Psoas muscle (tissue), 8 donors: ENCODE results near the gene MAML2. TPM values are rescaled to one million over a fixed set of nuclear protein-coding genes. Genes with fewer than 3 reads are reported as not detected.

Source experiments
- ATAC-seq, 4 donors: fragments of 200-7000 bp; cut with Tn5 transposase; one replicate each; pipeline ENCODE4 v1.9.1; 2020; ENCODE audit warnings: moderate library complexity in 3 of 4, mild to moderate bottlenecking in 2 of 4
- DNase-seq, 2 donors: peaks; one replicate each; pipeline ENCODE4 v3.0.0-alpha.2; 2020
- H3K27ac ChIP-seq: fragments of 200-600 bp; one replicate; pipeline ENCODE4 v1.8.0; 2022
- H3K27me3 ChIP-seq, 3 donors: fragments of 200-600 bp in 1 of 3; one replicate each; pipeline versions ENCODE4 v1.6.1 to v1.8.0; 2013 to 2022; ENCODE audit warnings: low read length in 2 of 3, mild to moderate bottlenecking in 2 of 3, moderate library complexity in 1 of 3; ENCODE audit not compliant: insufficient read depth in 3 of 3
- H3K36me3 ChIP-seq, 2 donors: fragments of 200-600 bp in 1 of 2; one replicate each; pipeline versions ENCODE4 v1.6.1 to v1.8.0; 2013 to 2022; ENCODE audit warnings: low read depth in 1 of 2, mild to moderate bottlenecking in 1 of 2, moderate library complexity in 1 of 2; ENCODE audit not compliant: insufficient read depth in 1 of 2
- H3K4me1 ChIP-seq: fragments of 200-600 bp; one replicate; pipeline ENCODE4 v1.8.0; 2022
- H3K4me3 ChIP-seq: fragments of 200-600 bp; one replicate; pipeline ENCODE4 v1.8.0; 2022; ENCODE audit warnings: mild to moderate bottlenecking
- H3K9me3 ChIP-seq: fragments of 200-600 bp; one replicate; pipeline ENCODE4 v1.8.0; 2022
- WGBS, 3 donors: extraction: QIAGEN DNeasy Blood & Tissue Kit; methylation state at CpG; one replicate each; pipeline versions ENCODE4 v1.1.6 to v1.1.7; 2013; 5-methylcytosine and 5-hydroxymethylcytosine counted together
- intact Hi-C, 2 donors: fragments of 100-400 bp; cut with DNase I; formaldehyde crosslinking; loops; one replicate each; pipeline versions ENCODE4 v1.11.0 to v1.14.2; 2022
- polyA plus RNA-seq, 3 donors: library from polyadenylated mRNA; stranded (reverse); fragments of 200-250 nt; gene quantifications; one replicate each; pipeline ENCODE4 v1.2.3, GENCODE V29; 2013
- total RNA-seq, 4 donors: library from RNA; stranded (reverse); fragmentation: NEBNext Ultra II Directional in 2 of 4; extraction: Animal tissue kit (Norgen Biotek cat#: 25700) in 2 of 4; gene quantifications; one replicate each; pipeline versions ENCODE4 v1.2.1 to v1.2.4, GENCODE V29; 2021 to 2023
- TF ChIP-seq, protein P1 (sequence below): fragments of 200-600 bp; IDR thresholded peaks from one replicate; pipeline ENCODE4 v1.8.0; 2022; ENCODE audit warnings: antibody characterized with exemption
- donor health status: healthy with polysubstance abuse.
- donor health status: DM: no; HTN: no; CAD: no; lungs with moderate emphysema.
- donor health status: Bipolar disorder and iron deficiency.
- donor health status: healthy.
- donor health status: DM: yes; HTN: yes; CAD: no.
- donor health status: DM: no; HTN: no; CAD: no.
- donor health status: DM: no; HTN: no; CAD: no.
- donor health status: DM: yes; HTN: yes; CAD: no.

The MAML2 gene
- total and polyA plus RNA-seq, 7 donors, result 0.39 to 3.7 (median 1.5) TPM

DNA sequence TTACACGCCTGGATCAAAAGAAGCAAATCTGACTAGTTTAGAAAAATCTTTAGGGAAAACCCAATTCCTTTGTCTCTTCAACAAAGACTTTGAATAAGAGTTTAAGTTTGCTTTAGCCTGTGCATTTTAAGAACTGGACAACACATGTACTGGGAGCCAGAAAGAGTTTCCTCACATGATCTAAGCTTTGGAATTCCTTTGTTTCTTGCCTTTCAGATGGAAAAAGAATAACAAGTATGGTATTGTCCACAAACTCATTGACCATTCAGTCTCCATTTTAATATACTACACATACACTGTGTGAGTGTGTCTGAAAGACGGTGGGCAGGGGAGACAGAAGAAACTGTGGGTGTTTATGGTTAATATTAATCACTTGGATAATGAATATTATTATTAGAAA is 205.6 kb downstream of the MAML2 start:
- ATAC-seq, result no peak
- Histone ChIP-seq H3K27ac (no peak overlapping the region), H3K4me1 (peaks cover 9% of the 10 kb centered on the region), H3K9me3 (no peaks in the 10 kb centered on the region), H3K4me3 (no peak overlapping the region), H3K27me3 (no peaks in the 10 kb centered on the region), H3K36me3 (no peaks in the 10 kb centered on the region)
- no peak for DNase-seq
- WGBS, 3 donors, result 69 to 76% (median 75%) methylated on average over 2 of the region's 2 CpGs
- TF ChIP-seq, protein P1, sequence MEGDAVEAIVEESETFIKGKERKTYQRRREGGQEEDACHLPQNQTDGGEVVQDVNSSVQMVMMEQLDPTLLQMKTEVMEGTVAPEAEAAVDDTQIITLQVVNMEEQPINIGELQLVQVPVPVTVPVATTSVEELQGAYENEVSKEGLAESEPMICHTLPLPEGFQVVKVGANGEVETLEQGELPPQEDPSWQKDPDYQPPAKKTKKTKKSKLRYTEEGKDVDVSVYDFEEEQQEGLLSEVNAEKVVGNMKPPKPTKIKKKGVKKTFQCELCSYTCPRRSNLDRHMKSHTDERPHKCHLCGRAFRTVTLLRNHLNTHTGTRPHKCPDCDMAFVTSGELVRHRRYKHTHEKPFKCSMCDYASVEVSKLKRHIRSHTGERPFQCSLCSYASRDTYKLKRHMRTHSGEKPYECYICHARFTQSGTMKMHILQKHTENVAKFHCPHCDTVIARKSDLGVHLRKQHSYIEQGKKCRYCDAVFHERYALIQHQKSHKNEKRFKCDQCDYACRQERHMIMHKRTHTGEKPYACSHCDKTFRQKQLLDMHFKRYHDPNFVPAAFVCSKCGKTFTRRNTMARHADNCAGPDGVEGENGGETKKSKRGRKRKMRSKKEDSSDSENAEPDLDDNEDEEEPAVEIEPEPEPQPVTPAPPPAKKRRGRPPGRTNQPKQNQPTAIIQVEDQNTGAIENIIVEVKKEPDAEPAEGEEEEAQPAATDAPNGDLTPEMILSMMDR, result no peak
- intact Hi-C loops, result no loop called here

DNA sequence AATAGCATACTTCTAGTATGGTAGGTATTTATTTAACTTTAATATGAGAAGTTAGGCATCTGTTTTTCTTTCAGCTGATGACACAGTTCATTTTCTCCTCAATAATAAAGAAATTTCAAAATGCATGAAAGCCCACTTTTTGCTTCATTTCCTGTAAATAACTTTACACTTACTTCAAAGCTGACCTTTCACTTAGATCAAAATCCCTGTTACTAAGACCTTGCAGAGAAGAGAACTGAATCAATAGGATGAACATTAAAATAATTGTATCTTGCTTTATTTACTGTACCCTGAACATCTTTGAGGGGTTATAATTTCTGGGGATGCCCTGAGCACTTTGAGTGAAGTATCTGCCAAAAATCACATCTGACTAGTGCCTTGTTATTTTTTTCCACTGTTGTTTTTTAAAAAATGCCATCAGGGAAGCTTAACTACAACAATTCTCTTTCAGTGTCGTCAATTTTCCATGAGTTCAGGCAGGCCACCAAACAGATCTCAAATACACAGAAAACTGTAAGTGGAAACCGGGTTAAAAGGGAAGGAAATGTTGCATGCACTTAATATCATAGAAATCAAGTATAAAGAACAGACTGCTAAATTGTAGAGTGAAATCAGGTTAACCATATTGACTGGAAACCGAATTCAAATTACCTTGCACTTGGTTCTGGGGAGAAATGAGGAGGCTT is 206.2 kb downstream of the MAML2 start:
- DNase-seq, result no peak
- H3K27me3 ChIP-seq, result no peaks in the 10 kb centered on the region
- H3K4me3 ChIP-seq, result no peak overlapping the region
- WGBS, 3 donors, result 30 to 41% (median 33%) methylated on average over 3 of the region's 3 CpGs
- ATAC-seq, result no peak
- TF ChIP-seq, protein P1, result no peak
- intact Hi-C loops, result no loop called here
- peaks cover 9% of the 10 kb centered on the region for H3K4me1 ChIP-seq
- no peaks in the 10 kb centered on the region for H3K36me3 ChIP-seq
- H3K9me3 ChIP-seq, result no peaks in the 10 kb centered on the region
- H3K27ac ChIP-seq, result no peak overlapping the region

DNA sequence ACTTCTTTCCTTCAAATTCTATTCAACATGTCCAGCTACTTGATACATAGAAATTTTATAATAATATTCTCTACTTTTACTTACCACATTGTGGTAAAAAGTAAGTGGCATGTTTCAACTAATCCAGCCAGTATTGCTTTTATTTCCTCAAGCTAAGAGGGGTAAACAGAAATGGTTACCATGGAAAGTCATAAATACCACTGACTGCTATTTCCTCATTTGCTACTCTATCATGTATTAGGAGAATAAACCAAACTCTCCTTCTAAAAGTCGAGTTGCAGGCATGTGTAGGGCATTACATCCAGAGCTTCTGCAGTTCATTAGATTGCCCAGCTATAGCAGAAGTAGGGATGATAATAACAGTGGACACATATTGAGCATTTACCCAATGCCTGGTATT is 208.4 kb downstream of the MAML2 start:
- no peak for ATAC-seq
- no peaks in the 10 kb centered on the region for H3K36me3 ChIP-seq
- H3K9me3 ChIP-seq, result no peaks in the 10 kb centered on the region
- H3K4me3 ChIP-seq, result no peak overlapping the region
- intact Hi-C loops, result no loop called here
- H3K27ac ChIP-seq, result no peak overlapping the region
- WGBS, 3 donors, result 18 to 23% (median 21%) methylated on average over 1 of the region's 1 CpG
- no peak for DNase-seq
- H3K27me3 ChIP-seq, result no peaks in the 10 kb centered on the region
- peaks cover 9% of the 10 kb centered on the region for H3K4me1 ChIP-seq
- TF ChIP-seq, protein P1, result no peak

DNA sequence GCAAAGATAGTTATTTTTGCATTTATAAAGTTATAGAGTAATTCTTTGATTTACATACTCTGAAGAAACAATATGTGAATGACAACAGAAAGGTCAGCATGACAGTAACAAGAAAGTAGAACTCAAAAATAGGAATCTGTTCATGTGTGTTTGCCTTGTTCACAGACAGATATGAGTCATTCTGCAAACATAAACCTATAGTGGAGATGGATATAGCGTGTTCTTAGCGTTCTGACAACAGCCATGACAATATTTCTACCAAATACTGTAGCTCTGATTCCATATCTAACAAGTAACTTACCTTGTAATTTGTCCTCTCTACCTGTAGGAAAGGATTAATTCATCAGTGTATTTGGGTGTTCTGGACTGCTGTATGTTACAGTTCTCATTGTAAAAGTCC is 210.6 kb downstream of the MAML2 start:
- Histone ChIP-seq H3K9me3 (no peaks in the 10 kb centered on the region), H3K36me3 (no peaks in the 10 kb centered on the region), H3K4me3 (no peak overlapping the region), H3K4me1 (peaks cover 8% of the 10 kb centered on the region), H3K27me3 (no peaks in the 10 kb centered on the region), H3K27ac (no peak overlapping the region)
- ATAC-seq (no peak), DNase-seq (no peak)
- 96 to 100% (median 100%) methylated on average over 2 of the region's 2 CpGs for WGBS, 3 donors
- TF ChIP-seq, protein P1, result no peak
- intact Hi-C loops, result no loop called here
